HG03064 (cell line): ENCODE data around the gene RDH13.
"Not testable (repeated sequence)": the region's sequence is repeated elsewhere in the genome, so short reads cannot be mapped to it uniquely, and the experiment has no call there.

ENCODE experiments used
- ATAC-seq: cut with Tn5 transposase; IDR thresholded peaks from one replicate; pipeline ENCODE4 v1.9.1; 2021; ENCODE audit warnings: low read depth; ENCODE audit not compliant: unreplicated experiment

Gene RDH13

DNA sequence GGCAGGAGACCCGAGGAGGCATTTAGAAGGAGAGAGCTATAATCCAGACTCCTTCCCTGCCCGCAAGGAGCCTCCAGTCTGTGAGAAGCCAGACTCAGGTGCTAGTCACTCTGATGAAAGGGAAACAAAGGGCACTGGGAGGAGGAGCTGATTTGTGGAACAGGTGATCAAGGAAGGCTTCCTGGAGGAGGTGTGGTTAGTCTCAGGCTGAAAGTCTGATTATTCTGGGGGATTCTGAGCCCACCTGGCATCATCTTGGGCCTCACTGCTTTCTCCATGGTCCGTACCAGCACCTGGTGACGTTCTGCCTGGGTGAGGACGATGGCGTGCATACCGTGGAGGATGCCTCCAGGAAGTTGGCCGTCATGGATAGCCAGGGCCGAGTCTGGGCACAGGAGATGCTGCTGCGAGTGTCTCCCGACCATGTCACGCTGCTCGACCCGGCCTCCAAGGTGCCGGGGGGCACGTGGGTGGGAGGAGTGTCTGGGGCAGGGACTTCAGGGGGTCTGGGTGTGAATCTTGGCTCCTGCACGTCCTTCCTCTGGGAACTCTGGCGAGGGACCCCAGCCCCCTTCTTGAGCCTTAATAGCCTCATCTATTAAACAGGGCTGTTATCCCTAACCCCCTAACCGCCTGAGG, 16.6 kb upstream of the RDH13 start:
- no peak for ATAC-seq

DNA sequence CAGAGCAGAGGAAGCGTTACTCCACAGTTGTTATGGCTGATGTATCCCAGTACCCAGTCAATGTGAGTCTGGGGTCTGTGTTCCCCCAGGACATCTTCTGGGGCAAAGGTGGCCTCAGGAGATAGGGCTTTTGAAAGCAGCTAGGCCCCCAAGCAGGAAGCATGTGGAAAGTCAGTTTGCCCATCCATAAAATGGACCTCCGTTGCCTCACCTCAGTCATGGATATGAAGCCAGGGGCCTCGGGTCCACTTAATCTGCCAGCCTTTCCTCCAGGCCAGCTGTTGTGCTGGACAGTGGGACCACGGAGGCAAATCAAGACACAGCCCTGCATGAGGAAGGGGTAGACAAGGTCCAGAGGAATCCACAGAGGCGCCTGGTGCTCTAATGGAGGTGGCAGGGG, 16.0 kb upstream of the RDH13 start:
- no peak for ATAC-seq

DNA sequence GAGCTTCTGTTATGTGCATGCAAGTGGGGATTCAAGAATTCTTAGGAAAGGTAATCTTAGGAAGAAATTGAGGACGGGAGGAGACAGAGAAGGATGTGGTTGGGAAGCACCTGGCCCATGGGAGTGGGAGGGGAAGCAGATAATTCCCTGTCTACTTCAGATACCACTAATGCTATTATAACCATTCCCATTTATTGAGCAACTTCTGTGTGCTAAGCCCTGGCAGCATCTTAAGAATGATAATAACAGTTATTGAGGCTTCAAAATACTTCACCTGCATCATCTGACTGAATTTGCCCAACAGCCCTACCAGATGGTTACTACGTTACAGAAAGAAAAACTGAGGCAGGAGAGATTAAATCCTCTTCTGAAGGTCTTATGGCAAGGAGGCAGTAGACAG, 14.2 kb upstream of the RDH13 start:
- no peak for ATAC-seq

- no peak for ATAC-seq
Observed at GRCh38 chr19:55076321-55076720, 13.4 kb upstream of the RDH13 start.

GRCh38 chr19:55075371-55075998, 12.5 kb upstream of the RDH13 start, which contains the start of gene EPS8L1:
TSS of gene EPS8L1 (plus strand) at chr19:55075869. CDS start at chr19:55076445, 576 bp downstream.
- ATAC-seq: no peak

DNA sequence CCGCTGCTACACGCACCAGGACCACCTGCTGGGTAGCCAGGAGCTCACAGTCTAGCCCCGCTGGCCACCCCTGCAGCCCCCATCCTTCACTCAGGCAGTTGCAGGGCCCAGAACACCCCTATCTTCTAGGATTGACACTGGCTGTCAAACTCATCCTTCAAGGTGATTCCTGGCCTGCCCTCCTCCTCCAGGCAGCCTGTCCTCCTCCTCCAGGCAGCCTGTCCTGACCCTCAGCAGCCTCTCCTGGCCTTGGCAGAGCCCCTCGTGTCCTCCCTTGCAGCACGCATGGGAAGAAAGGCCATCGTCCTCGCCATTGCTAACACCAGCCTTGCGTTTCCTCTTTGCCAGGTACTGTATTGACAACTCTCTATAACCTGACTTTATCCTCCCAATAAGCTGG, 9.0 kb upstream of the RDH13 start:
- ATAC-seq: no peak

DNA sequence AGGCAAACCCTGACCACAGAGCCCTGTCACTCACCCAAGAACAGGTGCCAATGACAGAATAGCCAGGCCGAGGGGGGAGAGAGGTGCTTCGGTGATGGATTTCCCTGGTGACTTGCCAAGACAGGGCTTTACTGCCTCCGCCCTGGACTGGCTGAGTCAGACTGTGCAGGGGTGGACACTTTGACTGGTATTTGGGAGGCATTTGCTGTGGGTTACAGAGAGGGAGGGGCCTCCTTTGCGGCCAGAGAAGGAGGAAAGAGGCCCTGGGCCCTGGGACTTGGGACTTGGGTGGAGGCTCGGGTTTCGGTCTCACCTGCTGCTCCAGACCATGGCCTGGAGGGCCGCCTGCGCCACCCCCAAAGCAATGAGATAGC, 8.2 kb upstream of the RDH13 start:
- ATAC-seq: no peak

GRCh38 chr19:55070466-55071128, 7.6 kb upstream of the RDH13 start:
- ATAC-seq: no peak

DNA sequence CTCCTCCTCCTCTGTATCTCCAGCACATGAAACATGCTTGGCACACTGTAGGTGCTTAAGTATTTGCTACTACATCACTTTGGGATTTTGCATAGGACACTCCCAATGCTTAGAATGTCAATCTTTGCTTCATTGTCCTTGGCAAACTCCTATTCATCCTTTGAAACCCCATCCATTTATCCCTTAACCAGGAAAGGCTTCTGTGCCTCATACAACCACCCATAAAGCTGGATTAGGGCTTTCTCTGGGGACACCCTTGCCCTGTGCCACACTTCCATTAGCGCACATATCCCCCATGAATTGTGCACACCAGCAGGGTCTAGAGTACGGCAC, 6.9 kb upstream of the RDH13 start:
- no peak for ATAC-seq

DNA sequence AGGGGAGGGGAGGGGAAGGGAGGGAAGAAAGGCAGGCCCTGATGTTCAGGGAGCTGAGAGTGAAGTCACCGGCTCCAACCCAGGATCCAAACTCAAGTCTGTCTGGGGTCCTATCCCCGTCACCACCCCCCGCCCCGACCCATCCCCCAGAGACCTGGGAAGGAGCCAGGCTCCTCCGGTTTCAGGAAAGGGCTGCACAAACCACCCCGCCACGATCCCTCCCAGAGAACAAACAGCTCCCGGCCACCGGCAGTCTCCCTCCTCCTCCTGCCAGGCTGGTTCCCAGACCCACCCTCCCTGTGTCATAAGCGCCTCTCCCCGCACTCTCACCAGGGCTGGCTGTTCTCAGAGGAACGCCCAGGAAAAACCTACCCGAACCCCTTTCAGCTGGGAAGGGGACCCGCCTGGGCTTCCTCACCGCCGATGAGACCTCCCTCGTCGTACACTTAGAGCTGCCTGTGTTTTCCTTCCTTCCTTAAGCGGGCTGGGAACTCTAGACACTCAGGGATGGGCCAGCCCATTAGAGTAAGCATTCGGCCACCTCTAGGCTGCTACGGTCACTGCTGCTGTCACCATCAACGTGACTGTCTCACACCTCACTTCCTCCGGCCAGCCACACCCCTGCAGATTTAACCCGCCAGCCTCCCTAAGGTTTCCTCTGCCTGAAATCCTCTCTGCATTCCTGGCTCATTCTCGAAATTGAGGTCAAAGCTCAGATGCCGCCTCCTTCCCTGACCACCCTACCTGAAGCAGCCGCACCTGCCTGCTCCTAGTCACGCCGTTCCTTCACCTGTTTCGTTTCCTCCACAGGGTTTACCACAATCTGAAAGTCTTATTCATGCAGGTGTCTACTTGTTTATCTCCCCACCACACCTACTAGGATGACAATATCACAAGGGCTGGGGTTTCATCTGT, 6.3 kb upstream of the RDH13 start:
- ATAC-seq: no peak

GRCh38 chr19:55067869-55068268, 4.9 kb upstream of the RDH13 start:
- no peak for ATAC-seq

DNA sequence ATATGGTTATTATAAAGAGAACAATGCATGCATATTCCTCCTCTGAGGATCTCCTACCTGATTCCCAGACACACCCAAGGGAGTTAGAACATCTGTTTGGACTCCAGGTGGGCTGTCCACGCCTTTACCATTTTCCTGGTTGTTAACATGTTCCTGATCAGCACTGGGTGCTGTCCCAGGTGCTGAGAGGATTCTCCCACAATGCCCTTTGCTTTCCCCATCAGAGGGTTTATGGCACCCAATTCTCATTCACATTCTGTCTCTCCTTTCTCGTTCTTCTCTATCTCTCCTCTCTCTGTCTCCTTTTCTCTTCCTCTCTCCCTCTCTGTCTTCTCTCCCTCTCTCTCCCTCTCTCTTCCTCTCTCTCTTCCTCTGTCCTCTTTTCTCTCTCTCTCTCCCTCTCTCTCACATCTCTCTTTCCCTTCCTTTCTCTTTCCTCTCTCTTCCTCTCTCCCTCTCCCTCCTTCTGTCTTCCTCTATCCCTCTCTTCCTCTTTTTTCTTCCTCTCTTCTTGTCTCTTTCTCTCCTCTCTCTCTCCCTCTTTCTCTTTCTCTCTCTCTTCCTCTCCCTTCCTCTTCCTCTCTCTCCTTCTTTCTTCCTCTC, 3.3 kb upstream of the RDH13 start:
- ATAC-seq: no peak

GRCh38 chr19:55065516-55065915, 2.6 kb upstream of the RDH13 start:
- not testable (repeated sequence) for ATAC-seq

- ATAC-seq: no peak
Observed at GRCh38 chr19:55063492-55063843, 520 bp upstream of the RDH13 start.

DNA sequence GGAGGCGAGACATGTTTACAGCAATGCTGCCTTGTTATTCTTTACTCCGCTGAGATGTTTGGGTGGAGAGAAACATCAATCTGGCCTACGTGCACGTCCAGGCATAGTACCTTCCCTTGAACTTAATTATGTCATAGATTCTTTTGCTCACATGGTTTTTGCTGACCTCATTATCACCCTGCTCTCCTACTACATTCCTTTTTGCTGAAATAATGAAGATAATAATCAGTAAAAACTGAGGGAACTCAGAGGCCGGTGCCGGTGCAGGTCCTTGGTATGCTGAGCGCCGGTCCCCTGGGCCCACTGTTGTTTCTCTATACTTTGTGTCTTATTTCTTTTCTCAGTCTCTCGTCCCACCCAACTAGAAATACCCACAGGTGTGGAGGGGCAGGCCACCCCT, 2.7 kb downstream of the RDH13 start:
- ATAC-seq: not testable (repeated sequence)

DNA sequence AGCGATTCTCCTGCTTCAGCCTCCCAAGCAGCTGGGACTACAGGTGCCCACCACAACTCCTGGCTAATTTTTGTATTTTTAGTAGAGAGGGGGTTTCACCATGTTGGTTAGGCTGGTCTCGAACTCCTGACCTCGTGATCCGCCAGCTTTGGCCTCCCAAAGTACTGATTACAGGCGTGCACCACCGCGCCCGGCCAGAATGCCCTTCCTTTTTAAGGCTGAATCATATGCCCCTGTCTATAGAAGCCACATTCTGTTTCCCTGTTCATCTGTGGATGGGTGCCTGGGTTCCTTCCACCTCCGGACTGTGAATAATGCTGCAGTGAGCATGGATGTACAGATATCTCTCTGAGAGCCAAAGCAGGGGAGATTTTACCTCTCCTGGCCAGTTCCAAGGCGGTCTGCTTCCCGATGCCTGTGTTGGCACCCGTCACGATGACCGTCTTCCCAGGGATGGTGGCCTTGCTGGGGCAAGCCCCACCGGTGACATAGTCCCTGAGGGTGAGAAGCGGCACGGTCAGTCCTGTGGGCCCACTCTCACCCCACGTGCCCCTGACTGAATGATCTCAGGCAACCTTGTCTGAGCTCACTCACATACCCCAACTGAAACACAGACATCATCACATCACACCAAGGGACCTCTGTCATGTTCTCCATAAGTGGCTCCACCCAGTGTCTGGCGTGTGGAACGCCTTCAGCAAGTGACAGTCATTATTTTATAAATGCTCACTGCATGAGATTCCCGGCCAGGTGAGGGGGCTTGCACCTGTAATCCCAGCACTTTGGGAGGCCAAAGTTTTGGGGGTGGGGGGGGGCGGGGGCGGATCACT, 4.0 kb downstream of the RDH13 start:
- ATAC-seq: no peak

GRCh38 chr19:55056827-55057226, 6.1 kb downstream of the RDH13 start:
- no peak for ATAC-seq

DNA sequence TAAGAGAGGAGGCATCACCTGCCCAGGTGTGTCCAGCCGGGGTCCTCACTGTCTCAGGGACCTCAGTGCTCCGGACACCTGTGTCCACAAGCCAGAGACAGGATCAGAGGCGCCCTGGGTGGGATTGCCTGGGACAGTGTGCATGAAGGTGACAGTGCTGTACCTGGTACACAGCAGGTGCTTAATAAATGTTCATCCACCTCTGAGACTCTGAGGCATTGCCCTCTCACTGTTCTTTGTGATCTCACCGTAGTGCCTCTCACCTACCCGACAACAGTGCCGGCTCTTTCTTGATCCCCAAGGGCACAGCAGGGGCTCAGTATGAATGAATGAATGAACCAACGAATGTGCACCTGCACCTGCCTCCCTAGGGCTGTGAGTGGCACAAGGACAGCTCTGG, 9.2 kb downstream of the RDH13 start:
- ATAC-seq: no peak

- ATAC-seq: no peak
Observed at GRCh38 chr19:55050749-55051532, 12.0 kb downstream of the RDH13 start.
